Body of pancreas (tissue), 4 donors: ENCODE measurements around the gene PCMT1. TPM values are rescaled to one million over a fixed set of nuclear protein-coding genes. Genes with fewer than 3 reads are reported as not detected.

ENCODE experiments used
- ATAC-seq: fragments of 150-250 bp; one replicate; pipeline ENCODE4 v1.9.1; 2016
- DNase-seq, 4 donors: peaks; one replicate each; pipeline ENCODE4 v3.0.0-alpha.2; 2019
- H3K27ac ChIP-seq, 4 donors: fragments of 200-600 bp; sonication (generic); 1 replicate in 3 of 4; 2 replicates in 1 of 4; pipeline versions ENCODE4 v1.5.1 to v1.6.1; 2016 to 2019; ENCODE audit warnings: mild to moderate bottlenecking in 1 of 4, mixed read lengths in 1 of 4, moderate library complexity in 1 of 4
- H3K27me3 ChIP-seq, 2 donors: fragments of 200-600 bp; sonication (generic); one replicate each; pipeline ENCODE4 v1.6.0; 2016; ENCODE audit warnings: mild to moderate bottlenecking in 1 of 2
- H3K36me3 ChIP-seq, 2 donors: fragments of 200-600 bp; sonication (generic); replicated peaks in 1 of 2; 2 replicates each; pipeline ENCODE4 v1.5.1; 2016; ENCODE audit warnings: low read depth in 2 of 2; ENCODE audit not compliant: insufficient read depth in 1 of 2
- H3K4me1 ChIP-seq: fragments of 200-600 bp; sonication (generic); one replicate; pipeline ENCODE4 v1.6.0; 2016
- H3K4me3 ChIP-seq, 2 donors: fragments of 200-600 bp; sonication (generic); 1 replicate in 1 of 2; 2 replicates in 1 of 2; pipeline ENCODE4 v1.5.1; 2016 to 2019
- H3K9me3 ChIP-seq, 3 donors: fragments of 200-600 bp; sonication (generic); 1 replicate in 2 of 3; 2 replicates in 1 of 3; pipeline ENCODE4 v1.5.1; 2016
- POLR2A ChIP-seq, 3 donors: fragments of 450-650 bp; IDR thresholded peaks; one replicate each; pipeline ENCODE4 v1.6.1; 2016; ENCODE audit warnings: antibody characterized with exemption in 3 of 3, mild to moderate bottlenecking in 2 of 3
- WGBS, 2 donors: methylation state at CpG; one replicate each; pipeline ENCODE4 v1.1.5; 2017; 5-methylcytosine and 5-hydroxymethylcytosine counted together
- intact Hi-C: fragments of 100-400 bp; cut with DNase I; formaldehyde crosslinking; loops from one replicate; pipeline ENCODE4 v1.15.1; 2023
- total RNA-seq, 2 donors: library from RNA; depleted of rRNA; stranded (reverse); fragments of >200 nt; gene quantifications; one replicate each; pipeline ENCODE4 v1.1.0, GENCODE V29; 2016
- TF ChIP-seq, protein P1 (sequence below), 7 experiments: fragments of 450-650 bp in 4 of 7; fragments of 200-600 bp in 3 of 7; sonication (generic) in 3 of 7; IDR thresholded peaks; one replicate each; pipeline ENCODE4 v1.5.1; 2016 to 2019; ENCODE audit warnings: antibody characterized with exemption in 7 of 7

Gene PCMT1
- total RNA-seq, 2 donors from 2014 or later = 26.2 to 26.7 TPM

DNA sequence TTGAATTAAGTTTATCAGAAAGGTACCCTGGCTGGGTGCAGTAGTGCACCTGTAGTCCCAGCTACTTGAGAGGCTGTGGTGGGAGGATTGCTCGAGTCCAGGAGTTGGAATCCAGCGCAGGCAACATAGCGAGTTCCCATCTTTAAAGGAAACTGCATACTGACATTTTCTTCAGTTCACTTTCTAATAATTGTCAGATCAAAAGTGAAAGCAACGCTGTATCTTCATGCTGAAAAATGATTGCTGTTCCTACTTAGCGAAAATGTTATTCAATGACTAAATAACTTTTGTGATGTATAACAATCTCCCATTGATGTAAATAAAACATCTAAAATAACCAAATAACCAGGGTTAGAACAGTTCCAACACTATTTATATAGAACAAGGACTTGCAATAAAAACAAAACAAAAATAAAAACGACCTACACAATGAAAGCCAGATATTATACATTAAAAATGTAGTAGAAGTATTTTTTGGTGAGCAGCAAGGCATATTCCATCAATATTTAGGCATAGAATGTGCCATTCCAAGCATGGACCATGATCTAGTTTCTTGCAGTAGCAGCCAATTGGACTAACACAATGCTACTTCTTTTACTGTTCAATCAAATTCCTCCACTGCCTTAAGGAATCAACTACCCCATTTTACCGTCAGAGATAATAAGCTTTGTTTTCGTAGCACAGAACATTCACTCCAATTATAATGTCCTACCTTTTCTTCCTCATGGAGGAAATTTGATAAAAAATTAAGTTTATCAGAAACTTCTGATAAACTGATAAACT is 33.2 kb upstream of the PCMT1 start:
- H3K27ac ChIP-seq = peak overlapping the region in 2 of 4 donors; percentile 47 to 100
- WGBS, 2 donors = 13 to 20% methylated on average over 8 of the region's 8 CpGs
- no peaks in the 10 kb centered on the region for H3K36me3 ChIP-seq
- H3K27me3 ChIP-seq = no peaks in the 10 kb centered on the region
- H3K4me1 ChIP-seq = peaks cover 23% of the 10 kb centered on the region
- no peaks in the 10 kb centered on the region for H3K9me3 ChIP-seq
- TF ChIP-seq, protein P1, sequence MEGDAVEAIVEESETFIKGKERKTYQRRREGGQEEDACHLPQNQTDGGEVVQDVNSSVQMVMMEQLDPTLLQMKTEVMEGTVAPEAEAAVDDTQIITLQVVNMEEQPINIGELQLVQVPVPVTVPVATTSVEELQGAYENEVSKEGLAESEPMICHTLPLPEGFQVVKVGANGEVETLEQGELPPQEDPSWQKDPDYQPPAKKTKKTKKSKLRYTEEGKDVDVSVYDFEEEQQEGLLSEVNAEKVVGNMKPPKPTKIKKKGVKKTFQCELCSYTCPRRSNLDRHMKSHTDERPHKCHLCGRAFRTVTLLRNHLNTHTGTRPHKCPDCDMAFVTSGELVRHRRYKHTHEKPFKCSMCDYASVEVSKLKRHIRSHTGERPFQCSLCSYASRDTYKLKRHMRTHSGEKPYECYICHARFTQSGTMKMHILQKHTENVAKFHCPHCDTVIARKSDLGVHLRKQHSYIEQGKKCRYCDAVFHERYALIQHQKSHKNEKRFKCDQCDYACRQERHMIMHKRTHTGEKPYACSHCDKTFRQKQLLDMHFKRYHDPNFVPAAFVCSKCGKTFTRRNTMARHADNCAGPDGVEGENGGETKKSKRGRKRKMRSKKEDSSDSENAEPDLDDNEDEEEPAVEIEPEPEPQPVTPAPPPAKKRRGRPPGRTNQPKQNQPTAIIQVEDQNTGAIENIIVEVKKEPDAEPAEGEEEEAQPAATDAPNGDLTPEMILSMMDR (IDR thresholded peaks at IDR 0.05) = no peak
- no peak for TF ChIP-seq POLR2A (IDR thresholded peaks at IDR 0.05)
- ATAC-seq (no peak), DNase-seq (no peak)
- peak overlapping the region in 1 of 2 donors; percentile 86 for H3K4me3 ChIP-seq
- intact Hi-C loops = no loop called here

DNA sequence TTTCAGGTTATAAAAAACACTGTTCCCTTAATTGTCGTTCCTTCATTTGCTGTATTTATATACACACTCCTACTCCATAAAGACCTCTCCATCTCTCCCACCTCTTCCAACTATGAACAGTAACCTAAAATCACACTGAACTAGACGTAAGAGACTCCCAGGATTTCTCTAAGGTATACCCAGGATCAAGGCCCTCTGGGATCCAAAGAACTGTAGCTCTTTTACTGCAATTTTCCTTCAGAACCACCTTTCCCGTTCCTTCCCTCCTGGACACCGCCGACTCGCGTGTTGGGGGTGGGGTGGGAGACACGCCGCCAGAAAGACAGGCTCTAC is 32.3 kb upstream of the PCMT1 start:
- ATAC-seq (no peak), DNase-seq (no peak)
- H3K27me3 ChIP-seq = no peaks in the 10 kb centered on the region
- 0% methylated on average over 9 of the region's 9 CpGs for WGBS, 2 donors
- H3K4me1 ChIP-seq = peaks cover 23% of the 10 kb centered on the region
- no peak for TF ChIP-seq POLR2A (IDR thresholded peaks at IDR 0.05)
- TF ChIP-seq, protein P1 (IDR thresholded peaks at IDR 0.05) = no peak
- H3K27ac ChIP-seq = peak overlapping the region; percentile 96 to 100 (median 99)
- no peaks in the 10 kb centered on the region for H3K36me3 ChIP-seq
- H3K9me3 ChIP-seq = no peaks in the 10 kb centered on the region
- intact Hi-C loops = no loop called here
- H3K4me3 ChIP-seq = peak overlapping the region; percentile 50 to 86

DNA sequence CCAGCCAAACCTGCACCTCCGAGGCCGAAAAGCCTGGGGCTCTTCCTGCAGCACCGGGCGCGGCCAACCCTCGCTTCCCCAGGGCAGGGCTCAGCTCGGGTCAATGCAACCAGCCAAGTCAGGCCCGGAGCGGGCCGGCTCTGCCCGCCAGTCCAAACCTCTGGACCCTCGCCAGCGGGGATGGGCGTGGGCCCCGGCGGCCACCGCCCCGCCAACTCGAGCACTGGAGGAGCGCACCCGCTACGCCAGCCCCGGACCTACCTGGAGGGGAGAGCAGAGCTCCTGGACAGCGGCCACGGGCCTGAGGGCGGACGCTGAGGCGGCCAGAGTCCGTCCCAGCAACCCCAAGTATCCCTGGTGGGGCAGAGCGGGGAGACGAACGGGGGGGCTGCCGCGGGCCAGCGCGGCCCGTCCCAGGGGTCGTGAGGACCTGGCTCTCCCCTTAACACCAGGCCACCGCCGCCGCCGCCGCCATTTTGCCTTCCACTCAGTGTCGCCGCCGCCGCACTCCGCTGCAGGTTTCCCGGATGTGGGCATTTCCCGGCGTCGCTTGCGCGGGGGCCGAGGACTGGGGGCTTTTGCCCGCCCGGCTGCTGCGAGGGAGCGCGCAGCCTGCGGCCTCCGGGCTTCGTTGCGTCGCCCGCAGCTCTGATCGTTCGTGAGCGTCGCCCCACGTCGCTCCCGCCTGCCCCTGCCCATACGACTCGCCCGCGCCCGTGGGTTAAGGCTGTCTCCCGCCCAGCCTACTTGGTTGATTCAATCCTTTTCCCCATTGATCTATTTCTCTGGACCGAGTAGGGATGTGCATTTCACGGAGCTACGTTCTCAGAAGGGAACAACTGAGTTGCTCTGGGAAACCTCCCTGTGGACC is 31.7 kb upstream of the PCMT1 start, which contains the start of gene LATS1:
Gene LATS1, minus strand, starts transcription at position 514 of the 871 bp plus-strand sequence. CDS start 15,975 bp downstream, outside the sequence.
- Histone ChIP-seq H3K27me3 (no peaks in the 10 kb centered on the region), H3K27ac (peak within 1 kb of the TSS; percentile 96 to 100 (median 99)), H3K36me3 (no peaks in the 10 kb centered on the region), H3K4me3 (peak within 1 kb of the TSS; percentile 50 to 86), H3K9me3 (no peaks in the 10 kb centered on the region), H3K4me1 (peaks cover 23% of the 10 kb centered on the region)
- DNase-seq (peak; percentile 93 to 95 (median 94)), ATAC-seq (peak; percentile 93)
- WGBS, 2 donors = 0% methylated on average over 5 to 80 of the region's 82 CpGs
- TF ChIP-seq, protein P1 (IDR thresholded peaks at IDR 0.05) = no peak
- TF ChIP-seq POLR2A (IDR thresholded peaks at IDR 0.05) = peak; percentile 88 to 92 (median 91)
- intact Hi-C loops = no loop called here

DNA sequence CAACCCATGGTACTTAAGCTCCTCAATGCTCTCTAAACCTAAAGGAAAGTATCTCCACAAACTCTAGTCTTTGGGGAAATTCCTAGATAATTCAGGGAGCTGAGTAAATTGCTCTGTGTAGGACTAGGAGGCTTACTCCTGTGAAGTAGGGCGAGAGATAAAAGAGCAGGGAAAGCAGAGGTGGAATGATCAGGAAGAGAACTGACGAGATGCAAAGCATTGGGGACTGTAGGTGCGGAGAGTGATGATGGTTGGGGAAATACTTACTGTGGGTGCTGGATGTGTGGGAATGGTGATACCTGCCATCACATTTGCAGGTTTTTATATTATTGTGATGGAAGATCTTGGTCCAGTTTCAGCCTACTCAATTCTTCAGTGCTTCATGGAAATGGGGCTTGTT is 30.0 kb upstream of the PCMT1 start:
- TF ChIP-seq, protein P1 (IDR thresholded peaks at IDR 0.05) = no peak
- TF ChIP-seq POLR2A (IDR thresholded peaks at IDR 0.05) = no peak
- intact Hi-C loops = no loop called here
- ATAC-seq (no peak), DNase-seq (no peak)
- Histone ChIP-seq H3K27ac (no peak overlapping the region), H3K36me3 (no peaks in the 10 kb centered on the region), H3K4me3 (no peak overlapping the region), H3K9me3 (no peaks in the 10 kb centered on the region), H3K4me1 (peaks cover 28% of the 10 kb centered on the region), H3K27me3 (no peaks in the 10 kb centered on the region)
- 97 to 98% methylated on average over 3 of the region's 3 CpGs for WGBS, 2 donors
